ENCODE measurements around the gene BMPR1A.

Gene BMPR1A

GRCh38 chr10:86815640-86816039, 59.2 kb downstream of the BMPR1A start:
- no peaks in the 10 kb centered on the region for H3K4me1 ChIP-seq (ENCODE audit: insufficient read depth, low read length, poor library complexity, severe bottlenecking)
- H3K4me3 ChIP-seq (ENCODE audit: low read length, poor library complexity, severe bottlenecking), result no peak overlapping the region
- no peak overlapping the region for H3K4me2 ChIP-seq (ENCODE audit: low read depth, low read length, poor library complexity, severe bottlenecking)
- TF ChIP-seq EZH2phosphoT487 (IDR thresholded peaks at IDR 0.05; ENCODE audit: borderline replicate concordance) (no peak), CTCF (conservative IDR thresholded peaks at IDR 0.05; ENCODE audit: low read length) (no peak)
- H3F3A ChIP-seq (ENCODE audit: low read depth), result no peaks in the 10 kb centered on the region
- H3K36me3 ChIP-seq (ENCODE audit: insufficient read depth, low read length), result no peaks in the 10 kb centered on the region
- no peaks in the 10 kb centered on the region for H3K9me2 ChIP-seq (replicated peaks; ENCODE audit: low read depth, low read length)
- H3K9ac ChIP-seq (ENCODE audit: low read depth, low read length, poor library complexity, severe bottlenecking), result no peak overlapping the region
- H3K27me3 ChIP-seq (ENCODE audit: insufficient read depth, low read length, poor library complexity, severe bottlenecking), result peaks cover 7% of the 10 kb centered on the region
- H4K20me1 ChIP-seq (ENCODE audit: insufficient read depth, low read length, poor library complexity, severe bottlenecking), result no peaks in the 10 kb centered on the region
- no peaks in the 10 kb centered on the region for H3K9me3 ChIP-seq (ENCODE audit: insufficient read depth, low read depth, low read length)
- H3K79me2 ChIP-seq (ENCODE audit: insufficient read depth, low read length), result no peaks in the 10 kb centered on the region
- no peak overlapping the region for H2AFZ ChIP-seq (ENCODE audit: low read length)

DNA sequence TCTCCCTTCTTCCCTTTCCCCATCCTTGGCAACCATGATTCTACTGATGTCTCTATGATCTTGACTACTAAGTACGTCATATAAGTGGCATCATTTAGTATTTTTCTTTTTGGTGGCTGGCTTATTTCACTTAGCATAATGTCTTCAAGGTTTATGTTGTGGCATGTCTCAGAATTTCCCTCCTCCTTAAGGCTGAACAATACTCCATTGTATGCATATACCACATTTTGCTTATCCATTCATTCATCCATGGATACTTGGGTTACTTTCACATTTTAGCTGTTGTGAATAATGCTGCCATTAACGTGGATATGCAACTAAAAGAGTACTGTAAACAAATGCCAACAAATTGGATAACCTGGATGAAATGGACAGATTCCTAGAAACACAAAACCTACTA, 60.8 kb downstream of the BMPR1A start:
- no peaks in the 10 kb centered on the region for H3F3A ChIP-seq (ENCODE audit: low read depth)
- H2AFZ ChIP-seq (ENCODE audit: low read length), result no peak overlapping the region
- H4K20me1 ChIP-seq (ENCODE audit: insufficient read depth, low read length, poor library complexity, severe bottlenecking), result no peaks in the 10 kb centered on the region
- H3K9ac ChIP-seq (ENCODE audit: low read depth, low read length, poor library complexity, severe bottlenecking), result no peak overlapping the region
- no peak overlapping the region for H3K4me3 ChIP-seq (ENCODE audit: low read length, poor library complexity, severe bottlenecking)
- H3K9me3 ChIP-seq (ENCODE audit: insufficient read depth, low read depth, low read length), result no peaks in the 10 kb centered on the region
- peaks cover 7% of the 10 kb centered on the region for H3K27me3 ChIP-seq (ENCODE audit: insufficient read depth, low read length, poor library complexity, severe bottlenecking)
- no peaks in the 10 kb centered on the region for H3K9me2 ChIP-seq (replicated peaks; ENCODE audit: low read depth, low read length)
- TF ChIP-seq EZH2phosphoT487 (IDR thresholded peaks at IDR 0.05; ENCODE audit: borderline replicate concordance) (no peak), CTCF (conservative IDR thresholded peaks at IDR 0.05; ENCODE audit: low read length) (no peak)
- no peaks in the 10 kb centered on the region for H3K4me1 ChIP-seq (ENCODE audit: insufficient read depth, low read length, poor library complexity, severe bottlenecking)
- no peak overlapping the region for H3K4me2 ChIP-seq (ENCODE audit: low read depth, low read length, poor library complexity, severe bottlenecking)
- no peaks in the 10 kb centered on the region for H3K36me3 ChIP-seq (ENCODE audit: insufficient read depth, low read length)
- H3K79me2 ChIP-seq (ENCODE audit: insufficient read depth, low read length), result no peaks in the 10 kb centered on the region

- Histone ChIP-seq H3K4me3 (ENCODE audit: low read length, poor library complexity, severe bottlenecking) (no peak overlapping the region), H4K20me1 (ENCODE audit: insufficient read depth, low read length, poor library complexity, severe bottlenecking) (no peaks in the 10 kb centered on the region), H2AFZ (ENCODE audit: low read length) (no peak overlapping the region), H3F3A (ENCODE audit: low read depth) (no peaks in the 10 kb centered on the region), H3K9me3 (ENCODE audit: insufficient read depth, low read depth, low read length) (no peaks in the 10 kb centered on the region), H3K4me1 (ENCODE audit: insufficient read depth, low read length, poor library complexity, severe bottlenecking) (no peaks in the 10 kb centered on the region), H3K4me2 (ENCODE audit: low read depth, low read length, poor library complexity, severe bottlenecking) (no peak overlapping the region), H3K79me2 (ENCODE audit: insufficient read depth, low read length) (no peaks in the 10 kb centered on the region), H3K36me3 (ENCODE audit: insufficient read depth, low read length) (no peaks in the 10 kb centered on the region), H3K9ac (ENCODE audit: low read depth, low read length, poor library complexity, severe bottlenecking) (no peak overlapping the region), H3K9me2 (replicated peaks; ENCODE audit: low read depth, low read length) (no peaks in the 10 kb centered on the region), H3K27me3 (ENCODE audit: insufficient read depth, low read length, poor library complexity, severe bottlenecking) (peaks cover 7% of the 10 kb centered on the region)
- no peak for TF ChIP-seq EZH2phosphoT487 (IDR thresholded peaks at IDR 0.05; ENCODE audit: borderline replicate concordance)
- TF ChIP-seq CTCF (conservative IDR thresholded peaks at IDR 0.05; ENCODE audit: low read length), result no peak
These were observed 63.1 kb downstream of the BMPR1A start for GRCh38 chr10:86819567-86819966.

Measured in Loucy (cell line).